ENCODE results near the gene GPR107.

The GPR107 gene

GRCh38 chr9:130034570-130034969 lies 19.1 kb upstream of the GPR107 start:
- DNase-seq (ENCODE audit: low read depth in 1 of 2, low spot score in 1 of 2) = no peak
- in situ Hi-C loops (cut with HindIII; ENCODE audit: low pct_unique_long_range_greater_than_20kb, low sequenced_read_pairs) = no loop called here
- TF ChIP-seq JUND (IDR thresholded peaks at IDR 0.05; ENCODE audit: low read depth) = no peak

GRCh38 chr9:130036099-130036498 lies 17.6 kb upstream of the GPR107 start:
- no peak for DNase-seq (ENCODE audit: low read depth in 1 of 2, low spot score in 1 of 2)
- in situ Hi-C loops (cut with HindIII; ENCODE audit: low pct_unique_long_range_greater_than_20kb, low sequenced_read_pairs) = no loop called here
- TF ChIP-seq JUND (IDR thresholded peaks at IDR 0.05; ENCODE audit: low read depth) = no peak

GRCh38 chr9:130039528-130040147 lies 14.1 kb upstream of the GPR107 start:
- no peak for DNase-seq (ENCODE audit: low read depth in 1 of 2, low spot score in 1 of 2)
- in situ Hi-C loops (cut with HindIII; ENCODE audit: low pct_unique_long_range_greater_than_20kb, low sequenced_read_pairs) = no loop called here

GRCh38 chr9:130040984-130041647 lies 12.6 kb upstream of the GPR107 start:
- in situ Hi-C loops (cut with HindIII; ENCODE audit: low pct_unique_long_range_greater_than_20kb, low sequenced_read_pairs) = no loop called here
- DNase-seq (ENCODE audit: low read depth in 1 of 2, low spot score in 1 of 2) = no peak
- no peak for TF ChIP-seq JUND (IDR thresholded peaks at IDR 0.05; ENCODE audit: low read depth)

More at GRCh38 chr9:130039528-130040147, 14.1 kb upstream of the GPR107 start:
- no peak for TF ChIP-seq JUND (IDR thresholded peaks at IDR 0.05; ENCODE audit: low read depth)

- no peak for TF ChIP-seq JUND (IDR thresholded peaks at IDR 0.05; ENCODE audit: low read depth)
- in situ Hi-C loops (cut with HindIII; ENCODE audit: low pct_unique_long_range_greater_than_20kb, low sequenced_read_pairs) = no loop called here
- DNase-seq (ENCODE audit: low read depth in 1 of 2, low spot score in 1 of 2) = no peak
Observed at GRCh38 chr9:130041648-130042405, 11.9 kb upstream of the GPR107 start.

GRCh38 chr9:130042406-130042884 lies 11.3 kb upstream of the GPR107 start:
- in situ Hi-C loops (cut with HindIII; ENCODE audit: low pct_unique_long_range_greater_than_20kb, low sequenced_read_pairs) = no loop called here
- no peak for TF ChIP-seq JUND (IDR thresholded peaks at IDR 0.05; ENCODE audit: low read depth)
- DNase-seq (ENCODE audit: low read depth in 1 of 2, low spot score in 1 of 2) = peak in 1 of 2 experiments; percentile 48

- in situ Hi-C loops (cut with HindIII; ENCODE audit: low pct_unique_long_range_greater_than_20kb, low sequenced_read_pairs) = no loop called here
- DNase-seq (ENCODE audit: low read depth in 1 of 2, low spot score in 1 of 2) = peak; percentile 84 to 92
- TF ChIP-seq JUND (IDR thresholded peaks at IDR 0.05; ENCODE audit: low read depth) = no peak
Observed at GRCh38 chr9:130042885-130043653, 10.6 kb upstream of the GPR107 start, which contains the start of gene FNBP1. FNBP1 (minus strand) TSS chr9:130043189; CDS start chr9:130042975, 214 bp downstream.

- no peak for DNase-seq (ENCODE audit: low read depth in 1 of 2, low spot score in 1 of 2)
- TF ChIP-seq JUND (IDR thresholded peaks at IDR 0.05; ENCODE audit: low read depth) = no peak
- in situ Hi-C loops (cut with HindIII; ENCODE audit: low pct_unique_long_range_greater_than_20kb, low sequenced_read_pairs) = no loop called here
Observed at GRCh38 chr9:130043654-130044623, 9.8 kb upstream of the GPR107 start.

- no peak for DNase-seq (ENCODE audit: low read depth in 1 of 2, low spot score in 1 of 2)
- in situ Hi-C loops (cut with HindIII; ENCODE audit: low pct_unique_long_range_greater_than_20kb, low sequenced_read_pairs) = no loop called here
- no peak for TF ChIP-seq JUND (IDR thresholded peaks at IDR 0.05; ENCODE audit: low read depth)
Observed at GRCh38 chr9:130045725-130046450, 7.8 kb upstream of the GPR107 start.

GRCh38 chr9:130049431-130050210 lies 4.1 kb upstream of the GPR107 start:
- DNase-seq (ENCODE audit: low read depth in 1 of 2, low spot score in 1 of 2) = no peak
- in situ Hi-C loops (cut with HindIII; ENCODE audit: low pct_unique_long_range_greater_than_20kb, low sequenced_read_pairs) = no loop called here
- TF ChIP-seq JUND (IDR thresholded peaks at IDR 0.05; ENCODE audit: low read depth) = no peak

Measured in T47D (cell line).